ENCODE results near the gene PAPSS1.

Gene PAPSS1

GRCh38 chr4:107619066-107619465 lies 101.0 kb downstream of the PAPSS1 start:
- DNase-seq, result no peak

GRCh38 chr4:107618656-107619055 lies 101.4 kb downstream of the PAPSS1 start:
- no peak for DNase-seq

- DNase-seq, result no peak
These were observed 103.1 kb downstream of the PAPSS1 start for GRCh38 chr4:107616838-107617389.

GRCh38 chr4:107615809-107616208 lies 104.2 kb downstream of the PAPSS1 start:
- no peak for DNase-seq

- no peak for DNase-seq
These were observed 116.6 kb downstream of the PAPSS1 start for GRCh38 chr4:107603430-107603829.

GRCh38 chr4:107600983-107601382 lies 119.1 kb downstream of the PAPSS1 start:
- DNase-seq, result no peak

GRCh38 chr4:107600436-107600835 lies 119.6 kb downstream of the PAPSS1 start:
- no peak for DNase-seq

GRCh38 chr4:107599841-107600240 lies 120.2 kb downstream of the PAPSS1 start:
- DNase-seq, result no peak

GRCh38 chr4:107593230-107593629 lies 126.8 kb downstream of the PAPSS1 start:
- DNase-seq, result no peak

- no peak for DNase-seq
These were observed 127.5 kb downstream of the PAPSS1 start for GRCh38 chr4:107592519-107592918.

- DNase-seq, result no peak
These were observed 130.8 kb downstream of the PAPSS1 start for GRCh38 chr4:107589269-107589668.

- no peak for DNase-seq
These were observed 133.7 kb downstream of the PAPSS1 start for GRCh38 chr4:107586371-107586770.

- no peak for DNase-seq
These were observed 140.9 kb downstream of the PAPSS1 start for GRCh38 chr4:107579099-107579498.

GRCh38 chr4:107578321-107578720 lies 141.7 kb downstream of the PAPSS1 start:
- DNase-seq, result no peak

GRCh38 chr4:107577743-107578142 lies 142.3 kb downstream of the PAPSS1 start:
- no peak for DNase-seq

- DNase-seq, result no peak
These were observed 144.8 kb downstream of the PAPSS1 start for GRCh38 chr4:107575243-107575642.

GRCh38 chr4:107572281-107572680 lies 147.8 kb downstream of the PAPSS1 start:
- DNase-seq, result no peak

- no peak for DNase-seq
These were observed 149.1 kb downstream of the PAPSS1 start for GRCh38 chr4:107570952-107571351.

GRCh38 chr4:107564326-107564725 lies 155.7 kb downstream of the PAPSS1 start:
- DNase-seq, result no peak
